GM23338 (cell line): ENCODE results near the gene ATRIP.

Experiments
- CREB1 ChIP-seq: fragments of 250-450 bp; sonication (Bioruptor Pico); IDR thresholded peaks from 2 replicates; pipeline ENCODE4 v1.5.0; 2020; ENCODE audit warnings: low read depth, mild to moderate bottlenecking, moderate library complexity
- CTCF ChIP-seq, 2 experiments: fragments of 200-600 bp in 1 of 2; sonication (generic) in 1 of 2; conservative IDR thresholded peaks; 2 replicates each; pipeline versions ENCODE4 v1.5.1 to v1.6.1; 2016 to 2017; ENCODE audit warnings: antibody characterized with exemption in 2 of 2, low read depth in 2 of 2, mild to moderate bottlenecking in 2 of 2, moderate library complexity in 1 of 2
- EZH2 ChIP-seq: fragments of 200-600 bp; sonication (generic); IDR thresholded peaks from one replicate; pipeline ENCODE4 v1.8.0; 2017; ENCODE audit warnings: antibody characterized with exemption, mild to moderate bottlenecking, low read depth; ENCODE audit not compliant: unreplicated experiment
- JUNB ChIP-seq: IDR thresholded peaks from one replicate; pipeline ENCODE4 v1.6.1; 2016; ENCODE audit warnings: antibody characterized with exemption; ENCODE audit not compliant: unreplicated experiment
- POLR2AphosphoS5 ChIP-seq: IDR thresholded peaks from 2 replicates; pipeline ENCODE4 v1.6.1; 2016; ENCODE audit warnings: antibody characterized with exemption, low read depth
- STAT1 ChIP-seq: IDR thresholded peaks from one replicate; pipeline ENCODE4 v1.6.1; 2016; ENCODE audit warnings: antibody characterized with exemption; ENCODE audit not compliant: unreplicated experiment
- ZNF114 ChIP-seq: fragments of 250-450 bp; sonication (Bioruptor Pico); IDR thresholded peaks from 2 replicates; pipeline ENCODE4 v1.5.0; 2020; ENCODE audit warnings: mild to moderate bottlenecking, moderate library complexity
- TF ChIP-seq, protein P1 (sequence below): IDR thresholded peaks from one replicate; pipeline ENCODE4 v1.6.1; 2018; ENCODE audit warnings: antibody characterized with exemption; ENCODE audit not compliant: unreplicated experiment

DNA sequence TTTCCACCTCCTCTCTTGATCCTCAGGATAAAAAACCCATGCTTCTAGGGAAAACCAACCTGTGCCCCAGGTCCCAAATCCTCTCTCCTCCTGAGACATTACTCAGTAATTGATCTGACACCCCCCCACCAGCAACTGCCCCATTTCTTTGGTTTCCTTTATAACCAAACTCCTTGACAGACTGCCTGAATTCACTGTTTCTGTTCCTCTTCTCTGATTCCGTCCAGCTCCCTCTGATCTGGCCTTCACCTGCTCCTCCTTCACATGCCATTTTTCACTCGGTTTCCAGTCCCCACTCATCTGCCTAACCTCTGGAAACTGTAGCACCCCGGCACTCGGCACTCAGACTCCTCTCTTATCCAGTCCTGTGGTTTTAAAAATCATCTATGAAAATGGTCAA, 8.7 kb upstream of the ATRIP start:
- TF ChIP-seq CTCF (conservative IDR thresholded peaks at IDR 0.05; ENCODE audit: low read depth in 2 of 2), result no peak
- TF ChIP-seq EZH2, result no peak
- TF ChIP-seq STAT1, result no peak
- TF ChIP-seq POLR2AphosphoS5, result no peak
- TF ChIP-seq, protein P1, sequence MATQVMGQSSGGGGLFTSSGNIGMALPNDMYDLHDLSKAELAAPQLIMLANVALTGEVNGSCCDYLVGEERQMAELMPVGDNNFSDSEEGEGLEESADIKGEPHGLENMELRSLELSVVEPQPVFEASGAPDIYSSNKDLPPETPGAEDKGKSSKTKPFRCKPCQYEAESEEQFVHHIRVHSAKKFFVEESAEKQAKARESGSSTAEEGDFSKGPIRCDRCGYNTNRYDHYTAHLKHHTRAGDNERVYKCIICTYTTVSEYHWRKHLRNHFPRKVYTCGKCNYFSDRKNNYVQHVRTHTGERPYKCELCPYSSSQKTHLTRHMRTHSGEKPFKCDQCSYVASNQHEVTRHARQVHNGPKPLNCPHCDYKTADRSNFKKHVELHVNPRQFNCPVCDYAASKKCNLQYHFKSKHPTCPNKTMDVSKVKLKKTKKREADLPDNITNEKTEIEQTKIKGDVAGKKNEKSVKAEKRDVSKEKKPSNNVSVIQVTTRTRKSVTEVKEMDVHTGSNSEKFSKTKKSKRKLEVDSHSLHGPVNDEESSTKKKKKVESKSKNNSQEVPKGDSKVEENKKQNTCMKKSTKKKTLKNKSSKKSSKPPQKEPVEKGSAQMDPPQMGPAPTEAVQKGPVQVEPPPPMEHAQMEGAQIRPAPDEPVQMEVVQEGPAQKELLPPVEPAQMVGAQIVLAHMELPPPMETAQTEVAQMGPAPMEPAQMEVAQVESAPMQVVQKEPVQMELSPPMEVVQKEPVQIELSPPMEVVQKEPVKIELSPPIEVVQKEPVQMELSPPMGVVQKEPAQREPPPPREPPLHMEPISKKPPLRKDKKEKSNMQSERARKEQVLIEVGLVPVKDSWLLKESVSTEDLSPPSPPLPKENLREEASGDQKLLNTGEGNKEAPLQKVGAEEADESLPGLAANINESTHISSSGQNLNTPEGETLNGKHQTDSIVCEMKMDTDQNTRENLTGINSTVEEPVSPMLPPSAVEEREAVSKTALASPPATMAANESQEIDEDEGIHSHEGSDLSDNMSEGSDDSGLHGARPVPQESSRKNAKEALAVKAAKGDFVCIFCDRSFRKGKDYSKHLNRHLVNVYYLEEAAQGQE, result no peak
- TF ChIP-seq CREB1 (CRISPR knock-in tag), result no peak
- no peak for TF ChIP-seq JUNB
- TF ChIP-seq ZNF114 (CRISPR knock-in tag), result no peak
